SIG-M5 treated with dmso at 0.1 percent for 504 hours (cell line): ENCODE data around the gene RUFY4.

ENCODE experiments used
- DNase-seq: peaks from one replicate; lab custom pipeline; 2025; ENCODE audit not compliant: unreplicated experiment; lab: John Stamatoyannopoulos, UW

RUFY4 gene

DNA sequence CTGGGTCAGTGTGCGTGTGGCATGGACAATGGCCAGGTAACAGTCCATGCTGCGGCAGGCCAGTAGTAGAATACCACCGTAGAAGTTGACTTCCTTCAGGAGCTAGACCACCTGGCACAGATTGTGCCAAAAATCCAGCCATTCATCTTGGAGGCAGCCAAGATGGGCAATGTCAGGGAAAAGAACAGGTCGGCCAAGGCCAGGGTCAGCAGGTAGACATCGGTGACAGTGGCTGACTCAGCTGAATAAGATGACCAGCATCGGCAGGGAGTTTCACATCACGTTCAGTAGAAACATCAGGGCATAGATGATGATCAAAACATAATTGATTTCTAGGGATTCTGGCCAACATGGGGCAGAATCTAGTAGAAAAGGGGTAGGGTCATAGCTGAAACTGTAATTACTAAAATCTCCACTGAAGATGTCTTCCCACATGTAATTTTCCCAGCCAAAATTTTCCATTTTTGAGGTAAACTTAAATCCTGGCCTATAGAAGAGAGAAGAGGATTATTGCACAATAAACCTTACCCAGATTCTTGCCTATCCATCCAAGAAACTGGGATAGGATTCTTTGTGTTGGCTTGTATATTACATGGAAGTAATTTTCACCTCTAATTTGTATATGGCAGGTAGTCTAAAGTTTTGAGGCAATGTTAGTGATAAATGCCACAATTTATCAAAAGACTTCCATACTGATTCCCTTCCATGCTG is 7.9 kb upstream of the RUFY4 start:
- no peak for DNase-seq

DNA sequence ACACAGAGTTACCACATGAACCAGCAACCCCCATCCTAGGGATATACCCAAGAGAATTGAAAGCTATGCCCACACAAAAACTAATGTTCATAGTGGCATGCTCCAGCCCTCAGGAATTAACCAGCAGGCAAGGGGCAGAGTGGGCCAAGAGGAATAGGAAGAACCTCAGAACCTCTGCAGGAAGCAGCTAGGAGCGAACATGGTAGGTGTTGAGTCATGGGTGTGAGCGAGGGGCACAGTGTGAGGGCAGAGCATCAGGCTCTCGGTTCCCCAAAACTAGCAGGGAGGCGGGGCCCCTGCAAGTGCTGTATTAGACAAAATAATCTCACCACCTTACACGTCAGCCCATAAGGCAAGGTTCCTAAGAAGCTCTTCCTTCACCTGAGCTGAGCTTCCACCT is 5.6 kb upstream of the RUFY4 start:
- peak; percentile 91 for DNase-seq

GRCh38 chr2:218063896-218064295 is 5.2 kb upstream of the RUFY4 start:
- no peak for DNase-seq

- no peak for DNase-seq
Measured at GRCh38 chr2:218065239-218066006, 3.6 kb upstream of the RUFY4 start.

DNA sequence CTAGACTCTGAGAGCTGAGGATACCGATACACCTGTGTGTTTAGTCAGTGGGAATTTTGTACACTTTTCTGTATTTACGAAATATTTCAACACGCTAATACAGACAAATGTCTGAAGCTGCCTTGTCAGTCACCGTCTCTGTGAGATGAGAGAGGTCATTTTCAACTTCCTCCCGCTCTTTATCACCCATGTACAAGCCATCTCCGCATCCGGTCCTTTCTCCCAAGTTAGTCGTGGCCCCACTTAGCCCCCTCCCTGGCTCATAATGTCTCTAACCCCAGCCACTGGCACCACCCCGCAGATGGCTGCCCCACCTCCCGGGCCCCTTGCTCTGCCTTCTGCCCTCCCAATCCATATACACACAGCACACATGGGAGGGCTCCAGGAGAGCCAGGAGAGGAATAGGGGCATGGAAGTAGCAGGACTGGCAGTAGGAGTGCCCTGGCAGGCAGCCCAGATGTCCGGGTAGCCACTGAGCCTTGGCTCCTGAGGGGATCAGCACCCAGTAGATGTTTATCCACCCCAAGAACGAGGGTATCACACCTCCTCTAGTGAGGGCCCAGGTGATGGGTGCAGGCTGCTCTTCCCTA is 2.0 kb upstream of the RUFY4 start:
- no peak for DNase-seq

DNA sequence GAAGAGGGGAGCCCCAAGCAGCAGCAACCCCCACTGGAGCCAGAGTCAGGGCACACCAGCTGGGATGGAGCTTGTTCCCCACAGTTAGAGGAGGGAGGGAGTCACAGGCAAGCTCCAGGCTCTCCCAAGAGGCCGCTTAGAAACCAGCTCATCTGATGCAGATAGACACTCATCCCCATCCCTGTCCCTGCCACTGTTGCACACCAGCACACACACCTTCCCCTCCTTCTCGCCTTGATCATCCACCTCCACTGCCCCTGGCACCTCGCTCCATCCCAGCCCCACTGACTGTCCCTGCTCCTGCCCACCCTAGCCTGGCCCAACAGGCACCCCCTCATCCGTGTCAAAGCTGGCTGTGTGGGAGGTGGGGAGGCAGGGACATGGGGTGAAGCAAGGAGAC is 1.5 kb upstream of the RUFY4 start:
- DNase-seq: no peak

GRCh38 chr2:218069606-218070300 is 700 bp downstream of the RUFY4 start:
- no peak for DNase-seq

GRCh38 chr2:218070587-218070986 is 1.5 kb downstream of the RUFY4 start:
- no peak for DNase-seq

DNA sequence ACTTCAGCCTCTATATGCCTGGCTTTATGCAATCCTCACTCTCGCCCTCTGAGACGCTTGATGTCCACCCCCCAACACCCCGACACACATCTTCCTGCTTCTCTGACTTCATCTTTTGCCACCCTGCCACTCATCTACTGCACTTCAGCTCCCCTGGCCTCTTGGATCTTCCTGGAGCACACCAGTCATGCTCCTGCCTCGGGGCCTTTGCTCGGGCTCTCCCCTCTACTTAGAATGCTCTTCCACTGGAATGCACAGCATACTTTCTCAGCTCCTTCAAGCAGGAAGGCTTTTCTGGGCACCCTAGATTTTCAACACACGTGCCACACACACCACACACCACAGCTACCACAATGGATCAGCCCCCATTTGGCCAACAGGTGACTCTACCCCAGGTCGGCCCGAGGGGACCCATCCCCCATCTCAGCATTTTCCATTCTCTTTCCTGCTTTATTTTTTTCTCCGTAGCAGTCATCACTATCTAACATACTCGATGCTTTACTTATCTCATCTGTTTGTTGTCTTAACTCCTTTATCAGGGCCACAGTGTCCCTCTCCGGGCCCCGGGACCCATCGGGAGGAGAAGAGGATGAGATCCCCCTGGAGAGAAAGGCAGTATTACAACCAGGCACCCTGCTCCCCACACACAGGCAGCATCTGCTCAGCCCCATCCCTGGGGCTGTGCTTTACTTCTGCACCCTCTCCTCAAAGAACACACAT is 2.3 kb downstream of the RUFY4 start:
- no peak for DNase-seq

DNA sequence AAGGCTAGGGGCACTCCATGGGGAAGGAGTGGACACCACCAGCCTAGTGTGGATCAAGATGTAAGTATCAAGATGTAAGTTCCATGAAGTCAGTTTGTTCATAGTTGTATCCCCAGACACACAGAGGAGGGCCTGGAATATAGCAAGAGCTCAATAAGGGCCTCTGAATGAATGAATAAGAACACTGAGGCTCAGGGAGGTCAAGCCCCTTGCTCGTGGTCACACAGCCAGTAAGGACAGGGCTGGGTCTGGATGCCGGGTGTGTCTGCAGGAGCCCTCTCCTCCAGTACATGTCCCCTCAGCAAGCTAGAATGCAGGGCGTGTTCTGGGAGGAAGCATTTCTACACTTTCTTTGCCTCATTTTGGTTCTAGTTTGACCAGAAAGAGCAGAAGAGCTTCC is 2.9 kb downstream of the RUFY4 start:
- no peak for DNase-seq

DNA sequence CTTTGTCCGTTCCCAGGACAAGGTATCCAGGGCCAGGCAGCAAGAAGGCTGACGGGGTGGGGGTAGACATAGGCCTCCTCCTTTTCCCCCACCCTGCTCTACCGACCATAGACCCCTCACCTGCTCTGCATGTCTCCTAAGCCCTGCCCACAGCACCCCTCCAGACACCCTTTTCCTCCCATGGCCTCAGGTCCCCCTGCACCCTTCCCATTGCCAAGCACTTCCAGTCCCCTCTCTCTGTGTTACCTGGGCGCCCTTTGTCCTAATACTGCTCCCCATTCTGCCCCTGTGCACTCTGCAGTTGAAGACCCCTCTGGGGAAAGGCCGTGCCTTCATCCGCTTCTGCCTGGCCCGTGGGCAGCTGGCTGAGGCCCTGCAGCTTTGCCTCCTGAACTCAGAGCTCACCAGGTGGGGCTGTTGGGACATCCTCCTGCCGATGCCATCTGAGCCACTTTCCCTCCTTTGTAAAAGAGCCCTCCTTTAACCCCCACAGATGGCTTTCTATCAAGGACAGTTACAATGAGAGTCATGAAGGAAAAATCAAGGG is 3.5 kb downstream of the RUFY4 start:
- no peak for DNase-seq

GRCh38 chr2:218073185-218073584 is 4.1 kb downstream of the RUFY4 start:
- DNase-seq: no peak

DNA sequence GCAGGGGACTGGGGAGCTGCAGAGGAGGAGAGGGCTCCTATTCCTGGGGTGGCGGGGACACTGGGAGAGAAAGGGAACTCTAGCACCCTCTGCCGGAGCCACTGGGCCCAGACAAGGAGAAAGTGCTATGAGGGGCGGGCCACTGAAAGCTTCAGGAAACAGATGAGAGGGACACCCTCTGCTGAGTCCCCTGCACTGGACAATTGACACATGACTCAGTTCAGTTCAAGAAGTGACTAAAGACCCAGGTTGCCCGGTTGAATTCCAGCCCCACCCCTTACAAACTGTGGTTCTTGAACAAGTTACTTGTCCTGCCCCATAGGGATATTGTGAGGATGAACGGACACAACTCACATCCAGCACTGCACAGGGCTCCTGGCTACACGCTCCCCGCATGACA is 5.0 kb downstream of the RUFY4 start:
- peak; percentile 43 for DNase-seq

DNA sequence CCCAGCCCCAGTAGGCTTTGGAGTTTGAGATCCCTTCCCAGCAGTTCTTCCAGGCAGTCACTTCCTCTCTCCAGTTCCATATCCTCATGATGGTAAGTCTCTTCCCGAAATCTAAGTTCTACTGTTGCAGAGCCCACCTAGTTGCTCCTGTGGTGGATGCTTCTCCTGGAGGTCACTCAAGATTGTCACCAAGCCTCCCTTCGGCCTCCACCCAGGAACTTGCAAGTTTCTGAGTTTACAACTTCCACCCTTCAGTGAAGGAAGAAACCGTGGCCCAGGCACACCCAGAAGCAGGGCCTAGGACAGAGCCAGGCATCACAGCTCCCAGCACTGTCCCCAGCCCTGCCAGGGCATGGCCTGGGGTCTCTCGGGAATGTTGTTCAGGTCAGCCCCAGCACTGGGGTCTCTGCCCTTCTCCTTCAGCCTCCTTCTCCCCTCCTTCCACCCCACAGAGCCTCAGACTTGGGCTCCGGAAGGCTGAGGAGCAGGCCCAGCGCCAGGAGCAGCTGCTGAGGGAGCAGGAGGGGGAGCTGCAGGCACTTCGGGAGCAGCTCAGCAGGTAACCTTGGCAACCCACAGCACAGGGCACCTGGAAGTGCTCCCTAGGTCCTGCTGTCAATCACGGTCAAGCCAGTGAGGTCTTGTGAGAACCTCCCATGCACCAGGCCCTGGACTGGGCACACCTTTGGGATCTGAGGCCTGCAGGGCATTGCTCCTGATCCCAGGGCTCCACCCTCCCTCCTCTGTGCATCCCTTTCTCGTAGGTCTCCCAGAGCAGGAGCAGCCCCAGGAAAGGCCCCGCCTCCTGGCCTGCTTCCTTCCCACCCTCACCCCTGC is 7.1 kb downstream of the RUFY4 start:
- no peak for DNase-seq

- DNase-seq: no peak
Measured at GRCh38 chr2:218077464-218078216, 8.6 kb downstream of the RUFY4 start.

- DNase-seq: no peak
Measured at GRCh38 chr2:218079943-218080913, 11.2 kb downstream of the RUFY4 start.

- peak; percentile 75 for DNase-seq
Measured at GRCh38 chr2:218081063-218081462, 12.0 kb downstream of the RUFY4 start.

- DNase-seq: no peak
Measured at GRCh38 chr2:218081695-218082094, 12.6 kb downstream of the RUFY4 start.
